A549 (cell line): ENCODE data around the gene ASTL. TPM values are rescaled to one million over a fixed set of nuclear protein-coding genes. Genes with fewer than 3 reads are reported as not detected.

ENCODE experiments used
- ATAC-seq, 2 experiments: fragments of 200-7000 bp in 1 of 2; fragments of >200 bp in 1 of 2; cut with Nextera tagmentation in 1 of 2; cut with Tn5 transposase in 1 of 2; 3 replicates each; pipeline versions ENCODE4 v1.8.0 to v1.9.1; 2018 to 2020; ENCODE audit warnings: mild to moderate bottlenecking in 1 of 2, moderate library complexity in 1 of 2
- CTCF ChIA-PET: fragments of 300-600 bp; sonication (Branson Sonifier 250); formaldehyde crosslinking; extraction: SDS; loops from one replicate; lab custom pipeline; 2021; ENCODE audit warnings: antibody characterized with exemption, inconsistent platforms; lab: Yijun Ruan, JAX
- POLR2A ChIA-PET: fragments of 350-600 bp; formaldehyde crosslinking; extraction: SDS; loops from one replicate; lab custom pipeline; 2021; ENCODE audit warnings: antibody characterized with exemption, inconsistent platforms; lab: Yijun Ruan, JAX
- DNase-seq, 2 experiments: peaks; one replicate each; pipeline versions ENCODE4 v3.0.0 to v3.0.0-alpha.2; 2011 to 2016; ENCODE audit warnings: low read depth in 1 of 2, low spot score in 1 of 2
- FAIRE-seq: peaks from 2 replicates; lab custom pipeline; 2011; peaks lifted over from hg19 to GRCh38; lab: Jason Lieb, UNC
- H3K27ac ChIP-seq, 2 experiments: fragments of >200 bp; sonication (Bioruptor Twin); formaldehyde crosslinking; 3 replicates each; pipeline ENCODE4 v1.5.1; 2016 to 2017
- H3K4me1 ChIP-seq: fragments of >200 bp; sonication (Bioruptor Twin); formaldehyde crosslinking; 3 replicates; pipeline ENCODE4 v1.6.1; 2016
- H3K4me2 ChIP-seq: fragments of >200 bp; sonication (Bioruptor Twin); formaldehyde crosslinking; 3 replicates; pipeline ENCODE4 v1.6.1; 2016
- H3K4me3 ChIP-seq: fragments of >200 bp; sonication (Bioruptor Twin); formaldehyde crosslinking; 3 replicates; pipeline ENCODE4 v1.5.1; 2016
- H3K9me3 ChIP-seq: fragments of >200 bp; sonication (Bioruptor Twin); formaldehyde crosslinking; 3 replicates; pipeline ENCODE4 v1.6.1; 2016
- BHLHE40 ChIP-seq: IDR thresholded peaks from 2 replicates; pipeline ENCODE4 v1.6.1; 2012; ENCODE audit warnings: low read depth, low read length, inconsistent platforms
- CBX2 ChIP-seq: fragments of 200-600 bp; sonication (generic); IDR thresholded peaks from 2 replicates; pipeline ENCODE4 v1.6.1; 2016; ENCODE audit warnings: low read depth, mild to moderate bottlenecking, borderline replicate concordance
- CBX8 ChIP-seq: fragments of 200-600 bp; sonication (generic); IDR thresholded peaks from 2 replicates; pipeline ENCODE4 v1.6.1; 2016
- CHD2 ChIP-seq: fragments of 150-350 bp; IDR thresholded peaks from 2 replicates; pipeline ENCODE4 v1.6.1; 2014; ENCODE audit warnings: low read length; ENCODE audit not compliant: partially characterized antibody
- EP300 ChIP-seq, 2 experiments: fragments of >200 bp; sonication (Bioruptor Twin); formaldehyde crosslinking; IDR thresholded peaks; 2 replicates in 1 of 2; 3 replicates in 1 of 2; pipeline ENCODE4 v1.6.1; 2016 to 2017
- FOSB ChIP-seq: fragments of 250-450 bp; sonication (Bioruptor Pico); IDR thresholded peaks from 2 replicates; pipeline ENCODE4 v1.5.0; 2020; ENCODE audit warnings: mild to moderate bottlenecking, moderate library complexity
- FOSL2 ChIP-seq, 2 experiments: fragments of 450-650 bp in 1 of 2; fragments of >200 bp in 1 of 2; sonication (Bioruptor Twin) in 1 of 2; formaldehyde crosslinking; IDR thresholded peaks; 2 replicates each; pipeline versions ENCODE4 v1.5.0 to v1.6.1; 2016 to 2020; ENCODE audit warnings: mild to moderate bottlenecking in 1 of 2, moderate library complexity in 1 of 2
- HDAC2 ChIP-seq: fragments of 200-600 bp; sonication (generic); IDR thresholded peaks from 2 replicates; pipeline ENCODE4 v1.6.1; 2016
- HEYL ChIP-seq: fragments of 250-450 bp; sonication (Bioruptor Pico); IDR thresholded peaks from 2 replicates; pipeline ENCODE4 v1.8.0; 2021; ENCODE audit warnings: mild to moderate bottlenecking, moderate library complexity
- JUN ChIP-seq, 2 experiments: fragments of >200 bp; sonication (Bioruptor Twin); formaldehyde crosslinking; IDR thresholded peaks; 2 replicates in 1 of 2; 3 replicates in 1 of 2; pipeline ENCODE4 v1.6.1; 2016 to 2017
- MYC ChIP-seq: IDR thresholded peaks from 2 replicates; pipeline ENCODE4 v1.6.1; 2012; ENCODE audit warnings: mild to moderate bottlenecking, inconsistent platforms, low read length, improper control_type of control experiment, borderline replicate concordance
- PHF8 ChIP-seq: fragments of 200-600 bp; sonication (generic); IDR thresholded peaks from 2 replicates; pipeline ENCODE4 v1.6.1; 2016; ENCODE audit warnings: low read depth, mild to moderate bottlenecking, antibody characterized with exemption, moderate library complexity, borderline replicate concordance
- POLR2A ChIP-seq: IDR thresholded peaks from 2 replicates; pipeline ENCODE4 v1.6.1; 2012; ENCODE audit warnings: mild to moderate bottlenecking, low read length
- REST ChIP-seq: fragments of 200-600 bp; sonication (generic); IDR thresholded peaks from 2 replicates; pipeline ENCODE4 v1.6.1; 2016; ENCODE audit warnings: antibody characterized with exemption, mild to moderate bottlenecking, moderate library complexity
- RFX5 ChIP-seq: fragments of 450-650 bp; IDR thresholded peaks from 2 replicates; pipeline ENCODE4 v1.7.1; 2014; ENCODE audit warnings: antibody characterized with exemption, mild to moderate bottlenecking, moderate library complexity
- ZFP36 ChIP-seq: fragments of 450-650 bp; IDR thresholded peaks from 2 replicates; pipeline ENCODE4 v1.6.1; 2014; ENCODE audit warnings: borderline replicate concordance; ENCODE audit not compliant: partially characterized antibody
- ZNF302 ChIP-seq: fragments of 250-450 bp; sonication (Bioruptor Pico); IDR thresholded peaks from 2 replicates; pipeline ENCODE4 v1.9.0; 2021; ENCODE audit warnings: inconsistent platforms, mild to moderate bottlenecking, moderate library complexity
- WGBS: methylation state at CpG from one replicate; pipeline ENCODE4 v1.1.6; 2017; ENCODE audit errors: missing lambda C conversion rate; 5-methylcytosine and 5-hydroxymethylcytosine counted together
- polyA plus RNA-seq, 4 experiments: library from polyadenylated mRNA; depleted of rRNA in 3 of 4; stranded (reverse); fragments of >200 nt; fragmentation: RNase III in 1 of 4; extraction: RNeasy Plus Mini Kit Qiagen cat#74134 plus additional on column Dnase treatment in 1 of 4; gene quantifications; 2 replicates in 3 of 4; 3 replicates in 1 of 4; pipeline ENCODE4 v1.2.3, GENCODE V29; 2011 to 2017
- TF ChIP-seq, protein P1 (sequence below): fragments of >200 bp; sonication (Bioruptor Twin); formaldehyde crosslinking; IDR thresholded peaks from 3 replicates; pipeline ENCODE4 v1.5.1; 2016
- TF ChIP-seq, protein P2 (sequence below): fragments of >200 bp; sonication (Bioruptor Twin); formaldehyde crosslinking; IDR thresholded peaks from 3 replicates; pipeline ENCODE4 v1.6.1; 2016
- TF ChIP-seq, protein P3 (sequence below): IDR thresholded peaks from 2 replicates; pipeline ENCODE4 v1.6.1; 2012

Gene ASTL
- polyA plus RNA-seq, 2 of the 4 experiments (the other 2 are of a cell fraction), result not detected

DNA sequence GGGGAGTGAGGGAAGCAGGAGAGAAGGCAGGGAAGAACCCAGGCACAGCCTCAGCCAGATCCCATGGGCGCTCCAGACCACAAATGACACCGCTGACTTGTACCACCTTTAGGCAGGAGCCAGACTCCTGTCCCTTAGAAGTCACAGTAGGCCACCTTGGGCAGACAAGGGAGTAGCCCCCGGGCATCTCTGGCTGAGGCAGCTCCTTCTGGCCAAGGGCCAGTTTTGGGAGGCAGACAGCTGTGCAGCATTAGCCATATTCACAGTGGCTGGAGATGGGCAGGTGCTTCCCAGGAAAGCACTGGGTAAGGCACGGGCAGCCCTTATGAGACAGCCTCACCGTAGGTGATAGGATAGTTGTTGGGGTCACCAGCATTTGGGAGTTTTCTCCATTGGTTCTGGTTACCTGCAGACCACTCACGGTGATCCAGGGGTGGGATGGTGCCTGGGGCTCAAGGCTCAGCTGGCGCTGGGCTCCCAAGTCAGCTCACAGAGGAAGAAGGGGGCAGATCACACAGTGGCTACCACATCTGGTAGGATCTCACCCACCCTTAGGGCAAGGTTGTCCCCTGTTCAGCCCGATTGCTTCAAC lies 2.1 kb downstream of the ASTL start:
- no peak for TF ChIP-seq ZNF302 (CRISPR knock-in tag)
- no peak for TF ChIP-seq POLR2A
- TF ChIP-seq MYC, result no peak
- TF ChIP-seq RFX5, result no peak
- TF ChIP-seq JUN (IDR thresholded peaks at IDR 0.05), result no peak
- no peak for TF ChIP-seq EP300 (IDR thresholded peaks at IDR 0.05)
- TF ChIP-seq HDAC2, result no peak
- TF ChIP-seq FOSL2 (IDR thresholded peaks at IDR 0.05), result no peak
- no peak for TF ChIP-seq FOSL2 (CRISPR knock-in tag; IDR thresholded peaks at IDR 0.05)
- no peak for TF ChIP-seq CBX2
- no peak for TF ChIP-seq CBX8
- POLR2A ChIA-PET, result no interaction called here
- CTCF ChIA-PET, result interaction anchor here (1.4 to 5.1 kb wide), 5 partner anchors 19 to 373 kb away, joined by 3 to 57 read pairs (median 8); partner anchors contain the start of gene ADRA2B
- H3K4me3 ChIP-seq, result no peak overlapping the region
- no peak for FAIRE-seq
- H3K9me3 ChIP-seq, result no peaks in the 10 kb centered on the region
- ATAC-seq, result no peak
- no peak for DNase-seq
- H3K27ac ChIP-seq, result no peak overlapping the region
- H3K4me1 ChIP-seq, result no peaks in the 10 kb centered on the region
- WGBS, result 47% methylated on average over 8 of the region's 8 CpGs
- H3K4me2 ChIP-seq, result no peak overlapping the region

DNA sequence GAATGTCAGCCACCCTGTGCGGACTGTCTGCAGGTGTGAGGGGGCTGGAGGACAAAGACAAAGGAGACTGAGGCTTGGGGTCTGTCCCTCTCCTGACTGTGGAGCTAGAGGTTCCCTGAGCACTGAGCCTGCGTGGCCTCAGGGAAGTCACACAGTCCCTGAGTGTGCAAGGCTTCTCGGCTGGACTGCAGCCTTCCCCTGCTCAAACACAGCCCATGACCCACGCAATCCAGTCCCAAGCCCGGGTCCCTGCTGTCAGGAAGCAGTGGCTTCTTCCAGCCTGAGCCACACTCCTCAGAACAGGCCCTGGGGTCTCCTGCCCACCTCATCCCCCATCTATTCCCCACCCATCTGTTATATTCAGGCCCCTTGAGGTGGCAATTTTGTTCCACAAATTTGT lies 2.7 kb downstream of the ASTL start:
- ATAC-seq, result no peak
- WGBS, result 29% methylated on average over 3 of the region's 5 CpGs
- TF ChIP-seq EP300 (IDR thresholded peaks at IDR 0.05) (no peak), FOSB (CRISPR knock-in tag) (no peak), PHF8 (no peak), ZFP36 (no peak)
- TF ChIP-seq, protein P1, sequence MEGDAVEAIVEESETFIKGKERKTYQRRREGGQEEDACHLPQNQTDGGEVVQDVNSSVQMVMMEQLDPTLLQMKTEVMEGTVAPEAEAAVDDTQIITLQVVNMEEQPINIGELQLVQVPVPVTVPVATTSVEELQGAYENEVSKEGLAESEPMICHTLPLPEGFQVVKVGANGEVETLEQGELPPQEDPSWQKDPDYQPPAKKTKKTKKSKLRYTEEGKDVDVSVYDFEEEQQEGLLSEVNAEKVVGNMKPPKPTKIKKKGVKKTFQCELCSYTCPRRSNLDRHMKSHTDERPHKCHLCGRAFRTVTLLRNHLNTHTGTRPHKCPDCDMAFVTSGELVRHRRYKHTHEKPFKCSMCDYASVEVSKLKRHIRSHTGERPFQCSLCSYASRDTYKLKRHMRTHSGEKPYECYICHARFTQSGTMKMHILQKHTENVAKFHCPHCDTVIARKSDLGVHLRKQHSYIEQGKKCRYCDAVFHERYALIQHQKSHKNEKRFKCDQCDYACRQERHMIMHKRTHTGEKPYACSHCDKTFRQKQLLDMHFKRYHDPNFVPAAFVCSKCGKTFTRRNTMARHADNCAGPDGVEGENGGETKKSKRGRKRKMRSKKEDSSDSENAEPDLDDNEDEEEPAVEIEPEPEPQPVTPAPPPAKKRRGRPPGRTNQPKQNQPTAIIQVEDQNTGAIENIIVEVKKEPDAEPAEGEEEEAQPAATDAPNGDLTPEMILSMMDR, result no peak
- TF ChIP-seq, all 56 proteins: peak for 0

DNA sequence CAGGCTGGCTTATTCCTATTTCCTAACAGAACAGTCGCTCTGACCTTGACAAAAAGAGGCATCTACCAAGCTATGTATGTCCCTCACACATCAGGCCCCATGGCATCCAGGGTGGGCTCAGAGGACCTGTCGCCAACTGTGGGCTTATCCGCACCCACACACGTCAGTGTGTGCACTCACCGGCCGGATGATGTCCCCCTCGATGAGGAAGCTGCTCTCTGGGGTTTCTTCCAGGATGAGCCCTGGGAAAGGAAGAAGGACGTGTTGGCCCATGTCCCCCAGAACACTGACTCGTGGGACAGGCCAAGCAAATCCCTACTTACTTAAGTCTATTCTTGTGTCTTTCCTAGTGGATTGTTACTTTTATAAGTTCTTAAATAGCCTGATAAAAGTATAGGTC lies 3.1 kb downstream of the ASTL start:
- no peak overlapping the region for H3K4me3 ChIP-seq
- ChIA-PET POLR2A (no interaction called here), CTCF (interaction anchor here (1.8 to 5.1 kb wide), 2 partner anchors 18 to 374 kb away, joined by 4 to 35 read pairs; partner anchors contain the start of gene ADRA2B)
- FAIRE-seq, result no peak
- WGBS, result 50% methylated on average over 9 of the region's 9 CpGs
- TF ChIP-seq CHD2 (no peak), HEYL (CRISPR knock-in tag) (no peak), REST (no peak), BHLHE40 (no peak), JUN (IDR thresholded peaks at IDR 0.05) (no peak), ZFP36 (no peak)
- TF ChIP-seq, protein P2, sequence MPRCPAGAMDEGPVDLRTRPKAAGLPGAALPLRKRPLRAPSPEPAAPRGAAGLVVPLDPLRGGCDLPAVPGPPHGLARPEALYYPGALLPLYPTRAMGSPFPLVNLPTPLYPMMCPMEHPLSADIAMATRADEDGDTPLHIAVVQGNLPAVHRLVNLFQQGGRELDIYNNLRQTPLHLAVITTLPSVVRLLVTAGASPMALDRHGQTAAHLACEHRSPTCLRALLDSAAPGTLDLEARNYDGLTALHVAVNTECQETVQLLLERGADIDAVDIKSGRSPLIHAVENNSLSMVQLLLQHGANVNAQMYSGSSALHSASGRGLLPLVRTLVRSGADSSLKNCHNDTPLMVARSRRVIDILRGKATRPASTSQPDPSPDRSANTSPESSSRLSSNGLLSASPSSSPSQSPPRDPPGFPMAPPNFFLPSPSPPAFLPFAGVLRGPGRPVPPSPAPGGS, result no peak
- TF ChIP-seq, protein P3, sequence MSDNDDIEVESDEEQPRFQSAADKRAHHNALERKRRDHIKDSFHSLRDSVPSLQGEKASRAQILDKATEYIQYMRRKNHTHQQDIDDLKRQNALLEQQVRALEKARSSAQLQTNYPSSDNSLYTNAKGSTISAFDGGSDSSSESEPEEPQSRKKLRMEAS, result no peak
- TF ChIP-seq, all 56 proteins: peak for 0
- Histone ChIP-seq H3K4me2 (no peak overlapping the region), H3K4me1 (no peaks in the 10 kb centered on the region), H3K27ac (no peak overlapping the region), H3K9me3 (no peaks in the 10 kb centered on the region)
- ATAC-seq, result no peak
- DNase-seq, result no peak

More for the DNA sequence above, 2.7 kb downstream of the ASTL start:
- Histone ChIP-seq H3K27ac (no peak overlapping the region), H3K4me3 (no peak overlapping the region), H3K9me3 (no peaks in the 10 kb centered on the region), H3K4me2 (no peak overlapping the region), H3K4me1 (no peaks in the 10 kb centered on the region)
- FAIRE-seq (no peak), DNase-seq (no peak)
- ChIA-PET POLR2A (no interaction called here), CTCF (interaction anchor here (1.4 to 5.1 kb wide), 3 partner anchors 18 to 374 kb away, joined by 3 to 35 read pairs (median 4); partner anchors contain the start of gene ADRA2B)
